ENCODE results near the gene ZER1.

DNA sequence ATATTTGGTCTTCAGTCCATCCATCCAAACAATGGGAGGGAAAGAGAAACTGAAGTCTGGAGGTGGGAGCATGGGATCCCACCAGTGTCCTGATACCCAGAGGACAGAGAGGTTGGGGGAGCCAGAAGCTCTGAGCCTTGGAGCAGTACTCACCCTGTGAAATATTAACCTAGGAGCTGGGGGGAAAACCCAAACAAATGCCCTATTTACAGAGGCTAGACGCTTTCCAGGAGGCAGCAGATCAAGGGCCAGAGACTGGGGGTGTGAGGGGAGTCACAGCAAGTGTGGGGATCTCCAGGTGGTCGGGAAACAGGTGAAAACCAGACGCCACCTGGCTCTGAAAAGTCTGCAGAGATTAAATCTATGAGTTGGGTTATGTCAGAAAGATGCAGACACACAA is 6.2 kb downstream of the ZER1 start:
- TF ChIP-seq, protein P1, sequence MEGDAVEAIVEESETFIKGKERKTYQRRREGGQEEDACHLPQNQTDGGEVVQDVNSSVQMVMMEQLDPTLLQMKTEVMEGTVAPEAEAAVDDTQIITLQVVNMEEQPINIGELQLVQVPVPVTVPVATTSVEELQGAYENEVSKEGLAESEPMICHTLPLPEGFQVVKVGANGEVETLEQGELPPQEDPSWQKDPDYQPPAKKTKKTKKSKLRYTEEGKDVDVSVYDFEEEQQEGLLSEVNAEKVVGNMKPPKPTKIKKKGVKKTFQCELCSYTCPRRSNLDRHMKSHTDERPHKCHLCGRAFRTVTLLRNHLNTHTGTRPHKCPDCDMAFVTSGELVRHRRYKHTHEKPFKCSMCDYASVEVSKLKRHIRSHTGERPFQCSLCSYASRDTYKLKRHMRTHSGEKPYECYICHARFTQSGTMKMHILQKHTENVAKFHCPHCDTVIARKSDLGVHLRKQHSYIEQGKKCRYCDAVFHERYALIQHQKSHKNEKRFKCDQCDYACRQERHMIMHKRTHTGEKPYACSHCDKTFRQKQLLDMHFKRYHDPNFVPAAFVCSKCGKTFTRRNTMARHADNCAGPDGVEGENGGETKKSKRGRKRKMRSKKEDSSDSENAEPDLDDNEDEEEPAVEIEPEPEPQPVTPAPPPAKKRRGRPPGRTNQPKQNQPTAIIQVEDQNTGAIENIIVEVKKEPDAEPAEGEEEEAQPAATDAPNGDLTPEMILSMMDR (IDR thresholded peaks at IDR 0.05), result no peak
- TF ChIP-seq ZFX (IDR thresholded peaks at IDR 0.05; ENCODE audit: borderline replicate concordance), result no peak
